GM12874 (cell line): ENCODE data around the gene FAM151A.

Source experiments
- CTCF ChIP-seq: IDR thresholded peaks from 2 replicates; pipeline ENCODE4 v1.5.1; 2011; ENCODE audit warnings: low read depth, mild to moderate bottlenecking, control low read depth, low read length, moderate library complexity; ENCODE audit not compliant: insufficient read depth

The FAM151A gene

DNA sequence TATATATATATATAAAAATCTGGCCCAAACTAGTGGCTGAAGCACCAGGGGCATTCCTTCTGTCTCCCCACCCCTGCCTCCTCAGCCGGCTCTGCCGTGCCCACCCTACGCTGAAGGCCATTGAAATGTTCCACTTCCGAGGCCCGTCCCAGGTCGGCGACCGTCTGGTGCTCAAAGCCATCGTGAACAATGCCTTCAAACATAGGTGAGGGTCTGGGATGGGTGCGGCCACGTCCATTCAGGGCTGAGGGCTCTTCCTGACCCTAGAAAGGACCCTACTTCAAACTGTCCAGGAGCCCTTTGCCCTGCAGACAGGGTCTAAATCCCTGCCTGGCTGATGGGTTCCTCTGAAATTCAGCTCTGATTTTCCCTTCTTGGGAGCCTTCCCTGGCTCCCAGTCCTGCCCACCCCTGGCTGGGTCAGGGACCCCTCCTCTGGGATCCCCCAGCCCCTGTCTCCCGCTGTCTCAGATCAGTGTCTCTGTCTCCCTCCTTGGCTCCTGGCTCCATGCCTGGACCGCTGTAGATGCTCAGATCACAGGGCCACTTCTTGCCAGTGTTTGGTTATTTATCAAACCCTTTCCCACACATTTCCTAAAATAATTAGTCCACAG lies 24.0 kb downstream of the FAM151A start:
- TF ChIP-seq CTCF = no peak

- no peak for TF ChIP-seq CTCF
Observed at GRCh38 chr1:54597455-54598030, 25.8 kb downstream of the FAM151A start.

GRCh38 chr1:54596756-54597155 lies 26.6 kb downstream of the FAM151A start:
- TF ChIP-seq CTCF = no peak

DNA sequence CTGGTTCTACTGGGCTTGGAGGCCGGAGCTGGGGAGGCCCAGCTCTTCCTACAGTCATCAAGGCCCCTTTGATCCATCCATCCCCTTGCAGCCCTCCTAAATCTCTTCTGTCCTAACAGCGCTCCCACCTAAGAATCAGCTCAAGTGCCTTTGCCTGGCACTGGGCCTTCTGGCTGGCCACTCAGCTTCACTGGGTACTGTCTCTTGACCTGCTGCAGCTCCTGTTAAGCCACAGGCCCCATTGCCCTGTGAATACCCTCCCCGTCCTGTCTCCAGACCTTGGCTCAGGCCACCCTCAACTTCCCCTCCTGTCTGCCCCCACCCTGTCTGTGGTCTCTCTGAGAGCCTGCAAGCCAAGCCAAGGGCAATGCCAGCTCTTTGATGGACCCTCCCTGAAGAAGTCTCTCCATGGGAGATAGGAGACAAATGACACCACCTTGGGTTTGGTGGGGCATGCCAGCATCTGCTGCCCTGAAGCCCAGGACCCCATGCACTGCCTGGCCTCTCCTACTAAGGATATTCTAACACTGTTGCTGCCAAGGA lies 27.3 kb downstream of the FAM151A start:
- TF ChIP-seq CTCF = no peak

- no peak for TF ChIP-seq CTCF
Observed at GRCh38 chr1:54594463-54594862, 28.9 kb downstream of the FAM151A start.

- no peak for TF ChIP-seq CTCF
Observed at GRCh38 chr1:54593571-54594160, 29.7 kb downstream of the FAM151A start.

- no peak for TF ChIP-seq CTCF
Observed at GRCh38 chr1:54591127-54591756, 32.1 kb downstream of the FAM151A start.
